GM21717 (cell line): ENCODE results near the gene CCDC57.

ENCODE experiments used
- ATAC-seq: cut with Tn5 transposase; IDR thresholded peaks from one replicate; pipeline ENCODE4 v1.9.1; 2021; ENCODE audit warnings: mild to moderate bottlenecking, moderate library complexity; ENCODE audit not compliant: unreplicated experiment

The CCDC57 gene

DNA sequence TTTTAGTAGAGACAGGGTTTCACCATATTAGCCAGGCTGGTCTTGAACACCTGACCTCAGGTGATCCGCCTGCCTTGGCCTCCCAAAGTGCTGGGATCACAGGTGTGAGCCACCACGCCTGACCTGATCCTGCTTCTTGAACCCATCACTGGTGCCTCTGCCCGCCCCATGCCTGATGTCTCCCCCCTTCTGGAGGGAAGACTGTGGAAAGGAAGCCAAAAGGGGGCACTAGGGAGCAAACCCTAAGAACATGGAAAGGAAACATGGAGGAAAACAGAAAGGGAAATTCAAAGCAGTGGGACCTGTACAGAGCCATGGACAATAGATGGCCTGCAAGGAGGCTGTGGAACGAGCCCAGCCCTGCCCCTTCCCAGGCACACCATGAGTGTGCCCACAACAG is 83.5 kb downstream of the CCDC57 start:
- no peak for ATAC-seq

DNA sequence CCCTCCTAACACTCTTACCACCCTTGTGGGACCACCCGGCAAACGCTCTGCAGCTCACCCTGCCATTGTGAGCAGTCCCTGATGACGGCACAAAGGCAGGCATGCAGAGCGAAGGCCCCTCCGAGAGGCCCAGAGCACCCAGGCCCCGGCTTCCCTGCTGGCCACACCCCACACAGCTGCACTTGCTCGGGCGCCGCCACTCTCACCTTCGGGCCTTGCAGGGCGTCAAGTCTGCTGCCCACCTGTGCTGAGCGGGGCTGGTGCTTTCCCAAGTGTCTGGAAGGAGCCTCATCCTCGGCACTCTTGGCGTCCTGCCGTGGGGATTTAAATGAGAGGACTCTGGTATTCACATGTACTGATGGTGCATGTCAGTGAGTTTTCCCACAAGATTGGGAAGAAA is 84.4 kb downstream of the CCDC57 start:
- ATAC-seq = no peak

DNA sequence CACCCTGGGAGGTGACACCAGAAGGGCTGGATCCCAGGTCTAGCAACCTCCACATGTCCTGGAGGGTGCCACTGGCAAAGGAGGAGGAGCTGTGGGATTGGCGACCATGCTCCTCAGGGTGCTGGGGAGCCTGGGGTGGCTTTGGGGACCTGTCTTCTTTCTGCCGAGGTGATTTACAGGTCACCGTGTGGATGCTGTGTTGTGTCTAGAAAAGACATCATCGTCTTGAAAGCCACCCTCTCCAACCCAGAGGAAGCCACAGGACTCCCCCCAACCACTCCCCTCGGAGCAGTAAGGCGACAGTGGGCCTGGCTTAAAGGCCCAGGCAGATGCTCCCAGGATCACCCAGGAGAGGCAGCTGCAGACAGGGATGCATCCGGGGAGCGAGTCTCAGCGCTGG is 84.9 kb downstream of the CCDC57 start:
- ATAC-seq = no peak

DNA sequence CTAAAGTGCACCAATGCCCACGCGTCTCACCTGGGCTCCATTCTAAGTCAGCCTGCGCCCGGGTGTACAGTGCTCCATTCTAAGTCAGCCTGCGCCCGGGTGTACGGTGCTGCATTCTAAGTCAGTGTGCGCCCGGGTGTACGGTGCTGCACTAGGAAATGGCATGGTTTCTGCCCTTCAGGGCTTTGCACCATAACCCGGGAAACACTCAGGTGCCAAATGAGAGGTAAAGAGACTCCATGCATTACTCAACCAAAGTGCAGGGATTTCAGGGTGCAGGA is 85.4 kb downstream of the CCDC57 start:
- no peak for ATAC-seq

DNA sequence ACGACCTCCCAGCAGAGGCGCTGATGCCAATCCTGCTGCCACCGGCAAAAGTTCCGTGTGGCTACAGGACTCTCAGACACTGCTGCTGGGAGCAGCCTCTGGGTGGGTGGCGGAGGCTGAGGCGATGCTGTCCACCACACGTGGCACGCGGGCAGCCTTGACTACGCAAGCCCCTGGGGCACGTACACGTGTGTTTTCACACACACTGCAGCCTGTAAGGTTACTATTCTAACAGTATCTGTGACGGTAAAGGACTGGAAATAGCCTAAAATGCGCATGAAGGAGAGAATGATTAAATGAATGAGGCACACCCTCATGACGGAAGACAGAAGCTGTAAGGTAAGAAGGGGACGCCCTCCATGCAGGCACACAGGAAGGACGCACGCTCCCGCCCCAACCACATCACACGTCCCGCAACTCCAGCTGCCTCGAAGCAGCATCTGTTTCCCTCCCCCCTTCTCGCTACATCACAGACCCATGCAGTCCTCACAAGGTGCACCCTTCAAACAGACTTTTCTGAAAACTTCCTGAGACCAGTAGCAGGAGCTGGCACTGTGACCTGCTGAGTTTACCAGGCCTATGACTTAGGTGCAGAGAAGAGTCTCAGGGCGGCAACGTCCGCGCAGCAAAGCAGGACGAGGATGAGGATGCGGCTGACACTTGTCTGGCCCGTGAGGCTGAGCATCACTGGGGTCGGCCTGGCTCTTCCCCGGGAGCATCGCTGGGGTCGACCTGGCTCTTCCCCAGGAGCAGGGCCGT is 85.9 kb downstream of the CCDC57 start:
- ATAC-seq = no peak

DNA sequence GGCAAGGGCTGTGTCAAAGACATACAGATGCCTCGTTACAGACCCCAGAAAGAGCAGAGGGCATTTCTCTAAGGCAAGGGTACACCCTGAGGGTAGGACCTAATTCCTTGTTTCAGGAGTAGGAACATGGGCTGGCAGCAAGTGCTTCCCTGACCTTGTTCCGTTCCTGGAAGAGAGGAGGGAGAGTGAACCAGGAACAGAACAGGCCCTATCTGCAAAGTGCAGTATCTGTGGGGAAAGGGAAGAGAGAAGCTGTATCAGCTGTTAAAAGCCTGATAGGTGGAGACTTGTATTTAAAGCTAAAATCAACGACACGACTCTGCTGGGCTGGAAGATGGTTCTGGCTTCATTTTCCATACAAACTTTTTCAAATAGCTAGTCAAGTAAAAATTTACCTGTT is 88.5 kb downstream of the CCDC57 start:
- ATAC-seq = no peak

DNA sequence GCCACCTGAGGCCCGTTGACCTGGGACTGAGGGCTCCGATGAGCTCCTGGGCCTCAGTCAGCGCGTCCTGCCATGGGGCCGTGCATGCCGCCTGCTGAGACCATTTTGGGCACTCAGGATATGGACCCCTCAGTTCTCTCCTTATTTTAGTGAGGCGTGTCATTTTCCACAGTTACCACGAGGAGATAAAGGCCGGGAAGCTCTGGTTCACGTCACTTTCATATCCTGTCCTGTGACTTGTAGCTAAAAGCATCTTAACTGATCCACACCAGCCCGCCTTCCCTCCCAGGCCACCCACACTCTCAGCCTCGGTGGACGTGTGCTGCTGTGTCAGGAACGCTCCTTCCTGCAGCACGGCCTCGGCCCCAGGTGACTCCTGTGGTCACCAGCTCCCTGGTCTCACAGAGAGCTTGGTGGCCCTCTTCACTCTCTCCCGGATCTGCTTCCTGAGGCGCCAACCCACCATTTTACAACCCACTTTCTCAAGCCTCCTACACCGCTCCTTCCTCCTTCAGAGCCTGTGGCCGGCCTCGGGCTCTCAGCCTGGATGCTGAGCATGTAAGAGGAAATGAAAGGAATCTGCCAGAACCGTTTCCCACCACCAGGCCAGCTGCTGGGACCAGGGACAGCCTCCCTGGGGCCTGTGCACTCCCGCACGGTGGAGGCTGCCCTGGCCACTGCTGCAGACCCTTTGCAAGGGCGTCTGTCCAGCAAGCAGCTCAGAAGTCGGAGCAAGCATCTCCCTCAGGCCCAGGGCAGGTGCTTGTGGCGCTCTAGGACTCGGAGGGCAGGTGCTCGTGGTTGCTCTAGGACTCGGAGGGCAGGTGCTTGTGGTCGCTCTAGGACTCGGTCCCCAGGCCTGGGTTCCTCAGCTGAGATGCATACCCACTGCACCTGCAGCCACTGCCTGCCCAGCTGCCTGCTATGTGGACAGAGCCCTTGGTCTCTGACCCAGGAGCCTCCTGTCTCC is 90.7 kb downstream of the CCDC57 start:
- ATAC-seq = no peak

DNA sequence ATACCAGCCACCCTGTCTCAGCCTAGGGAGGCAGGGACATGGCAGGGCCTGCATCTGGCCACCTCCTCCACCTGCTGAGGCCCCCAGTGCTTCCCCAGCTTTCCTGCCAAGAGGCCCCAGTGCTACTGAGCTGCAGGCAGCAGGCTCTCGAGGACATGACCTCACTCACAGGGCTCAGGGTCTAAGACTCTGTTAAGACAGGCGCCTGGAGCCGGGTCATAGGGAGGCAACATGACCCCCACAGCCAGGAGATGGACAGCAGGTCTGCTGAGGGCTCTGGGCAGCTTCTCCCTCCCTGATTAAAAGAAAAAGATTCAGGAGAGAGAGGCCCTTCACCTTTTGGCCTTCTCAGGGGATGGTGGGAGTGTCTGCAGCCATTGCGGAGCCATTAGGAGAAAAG is 91.4 kb downstream of the CCDC57 start:
- no peak for ATAC-seq

DNA sequence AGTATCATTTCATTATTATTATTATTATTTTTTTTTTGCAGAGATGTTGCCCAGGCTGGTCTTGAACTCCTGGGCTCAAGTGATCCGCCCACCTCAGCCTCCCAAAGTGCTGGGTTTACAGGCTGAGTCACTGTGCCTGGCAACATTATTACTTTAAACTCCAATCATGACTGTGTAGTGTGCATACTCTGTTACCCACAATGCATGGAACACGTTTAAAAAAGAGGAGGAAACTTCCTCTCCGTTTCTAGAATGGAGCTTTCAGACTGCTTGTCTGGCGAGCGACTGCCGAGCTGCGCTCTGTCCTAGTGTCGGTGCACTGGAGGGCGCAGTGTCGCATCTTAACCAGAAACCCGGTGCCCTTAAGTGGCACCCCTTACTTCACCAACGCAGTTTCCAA is 92.5 kb downstream of the CCDC57 start:
- ATAC-seq = no peak

DNA sequence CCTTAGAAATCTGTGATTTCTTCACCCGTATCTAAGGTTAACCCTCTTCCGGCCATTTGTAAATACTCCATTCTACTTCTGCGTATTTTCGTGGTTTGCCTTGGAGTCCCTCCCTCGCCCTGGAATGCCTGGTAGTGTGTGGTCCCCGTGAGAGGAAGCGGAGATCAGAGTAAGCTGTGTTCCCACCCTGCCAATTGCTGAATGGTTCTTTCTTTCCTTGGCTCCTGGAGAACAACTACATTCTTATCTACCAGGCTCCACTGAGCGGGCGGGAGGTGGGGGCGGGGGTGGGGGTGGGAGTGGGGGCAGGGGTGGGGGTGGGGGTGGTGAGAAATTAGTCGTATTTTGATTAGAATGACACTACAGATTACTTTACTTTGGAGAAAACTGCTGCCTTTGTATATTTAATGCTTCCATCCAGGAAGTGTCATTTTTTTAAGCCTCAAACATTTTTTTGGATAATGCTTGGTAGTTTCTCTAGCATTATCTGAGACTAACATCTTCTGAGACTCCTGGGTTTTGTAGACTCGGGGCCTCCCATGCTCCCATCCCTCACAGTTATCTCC is 93.7 kb downstream of the CCDC57 start:
- ATAC-seq = no peak

DNA sequence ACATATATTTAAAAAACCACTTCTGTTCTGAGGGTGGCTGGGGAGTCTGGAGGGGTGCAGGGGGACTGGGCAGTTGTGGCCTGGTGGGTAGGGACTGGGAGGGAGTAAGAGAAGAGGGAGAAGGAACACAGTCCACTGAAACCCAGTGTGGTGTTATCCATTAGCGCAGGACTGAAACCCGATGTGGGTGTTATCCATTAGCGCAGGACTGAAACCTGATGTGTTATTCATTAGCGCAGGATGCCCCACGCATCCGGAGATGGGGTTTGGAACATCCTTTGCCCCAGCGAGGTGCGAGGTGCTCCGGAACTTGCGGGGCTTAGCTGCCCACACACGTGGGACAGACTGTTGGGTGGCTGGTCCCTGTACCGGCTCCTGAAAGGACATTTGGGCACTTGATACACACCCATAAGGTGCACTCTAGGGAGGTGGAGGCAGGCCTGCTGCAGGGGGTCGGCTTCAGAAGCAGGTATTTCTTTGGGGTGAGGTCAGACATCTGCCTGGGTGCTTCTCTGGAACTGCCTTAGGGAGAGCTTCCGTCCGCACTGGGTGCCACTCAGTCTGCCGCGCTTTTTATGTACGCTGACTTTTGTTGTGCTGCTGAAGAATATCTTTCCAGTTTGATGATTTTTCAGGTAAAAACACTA is 94.4 kb downstream of the CCDC57 start:
- ATAC-seq = no peak

DNA sequence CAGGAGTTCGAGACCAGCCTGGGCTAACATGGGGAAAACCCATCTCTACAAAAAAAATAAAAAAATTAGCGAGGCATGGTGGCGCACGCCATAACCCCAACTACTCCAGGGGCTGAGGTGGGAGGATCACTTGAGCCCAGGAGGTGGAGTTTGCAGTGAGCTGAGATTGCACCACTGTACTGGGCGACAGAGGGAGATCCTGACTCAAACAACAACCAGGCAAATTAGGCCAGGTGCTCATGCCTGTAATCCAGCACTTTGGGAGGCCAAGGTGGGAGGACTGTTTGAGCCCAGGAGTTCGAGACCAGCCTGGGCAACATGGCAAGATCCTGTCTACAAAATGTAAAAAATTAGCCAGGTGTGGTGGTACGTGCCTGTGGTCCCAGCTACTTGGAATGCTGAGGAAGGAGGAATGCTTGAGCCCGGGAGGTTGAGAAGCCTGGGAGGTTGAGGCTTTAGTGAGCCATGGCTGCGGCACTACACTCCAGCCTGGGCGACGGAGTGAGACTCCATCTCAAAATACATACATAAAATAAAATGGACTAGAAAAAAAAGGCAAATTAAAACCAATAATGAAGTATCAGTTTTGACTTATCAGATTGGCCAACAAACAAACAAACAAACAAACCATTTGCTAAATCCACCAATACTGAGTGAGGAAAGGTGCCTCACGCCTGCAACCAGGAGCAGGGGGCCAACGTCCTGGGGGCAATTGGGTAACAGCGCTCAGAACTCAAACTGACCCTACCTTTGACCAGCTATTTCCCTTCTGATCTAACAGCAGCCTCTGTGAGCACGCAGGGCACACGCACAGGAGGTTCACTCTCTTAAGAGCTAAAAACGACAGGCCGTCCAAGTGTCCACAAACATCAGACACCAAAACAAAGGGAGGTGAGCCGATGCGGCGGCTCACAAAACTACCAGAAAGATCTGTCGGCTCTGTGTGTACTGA is 95.2 kb downstream of the CCDC57 start:
- no peak for ATAC-seq

DNA sequence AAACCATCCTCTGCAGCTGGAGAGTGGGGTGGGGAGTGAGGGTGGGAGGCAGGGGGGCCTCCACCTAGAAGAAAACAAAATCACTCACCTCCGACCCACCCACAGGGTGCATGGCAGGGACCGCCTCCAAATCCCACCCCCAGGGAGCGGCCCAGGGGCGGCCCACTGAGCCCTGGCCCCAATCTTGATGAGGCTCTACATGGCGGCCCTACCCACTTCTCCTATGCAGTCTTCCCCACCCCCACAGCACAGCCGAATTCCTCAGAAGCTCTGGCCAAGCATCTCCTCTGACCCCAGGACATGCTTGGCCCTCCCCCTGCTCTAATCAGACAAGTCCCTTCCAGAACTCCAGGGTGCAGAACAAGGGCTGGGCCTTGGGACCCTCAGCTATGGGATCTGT is 96.4 kb downstream of the CCDC57 start:
- no peak for ATAC-seq

DNA sequence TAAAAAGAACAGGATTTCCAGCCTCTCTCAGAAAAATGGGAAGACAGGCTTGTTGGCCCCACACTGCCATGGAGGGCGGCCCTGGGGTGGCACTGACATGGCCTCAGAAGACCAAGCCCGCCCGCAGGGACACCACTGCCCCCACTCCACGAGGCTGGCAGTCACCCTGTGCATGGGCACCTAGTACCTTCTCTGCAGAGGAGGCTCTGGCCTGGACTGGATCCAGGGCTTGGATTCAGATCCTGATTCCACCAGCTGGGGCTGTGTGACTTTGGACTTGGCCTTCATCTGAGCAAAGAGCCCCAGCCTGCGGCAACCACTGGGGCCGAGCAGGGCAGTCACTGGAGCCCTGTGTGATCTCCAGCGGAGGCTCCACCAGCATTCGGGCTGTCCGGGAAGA is 97.8 kb downstream of the CCDC57 start:
- ATAC-seq = no peak

DNA sequence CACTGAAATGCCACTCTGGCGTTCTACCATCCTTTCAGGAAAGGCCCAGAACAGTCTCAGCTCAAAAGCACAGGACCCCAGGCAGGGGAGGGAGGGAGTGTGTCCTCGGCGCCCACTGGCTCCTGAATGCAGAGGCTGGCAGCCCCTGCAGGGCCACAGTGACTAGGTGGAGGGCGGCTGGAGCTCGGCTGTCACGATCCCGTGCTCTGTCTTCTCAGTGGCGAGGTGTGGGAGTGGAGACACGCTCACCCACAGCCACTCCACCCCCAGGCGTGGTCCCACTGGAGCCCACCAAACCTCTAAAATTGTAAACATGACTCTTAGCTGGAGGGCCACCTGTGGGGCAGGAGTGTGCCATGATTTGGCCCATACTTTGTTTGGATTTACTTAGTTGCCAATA is 98.2 kb downstream of the CCDC57 start:
- no peak for ATAC-seq

DNA sequence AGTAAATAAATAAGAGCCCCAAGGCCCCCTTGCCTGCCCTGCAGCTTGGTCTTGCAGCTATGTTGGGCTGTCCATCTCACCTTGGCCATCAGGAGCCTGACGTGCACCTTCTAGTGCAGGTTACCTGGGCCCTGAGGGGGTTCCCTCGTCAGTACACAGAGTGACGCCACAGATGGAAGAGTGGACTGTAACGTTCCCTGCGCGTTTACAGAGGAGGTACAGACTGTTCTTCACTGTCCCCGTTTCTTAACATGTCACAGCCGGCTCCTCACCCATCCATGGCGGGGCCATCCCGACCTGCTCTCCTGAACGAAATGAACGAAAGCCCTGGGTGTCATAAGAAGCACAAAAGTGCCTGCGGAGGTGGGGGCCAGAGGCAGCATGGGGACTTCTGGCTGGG is 98.7 kb downstream of the CCDC57 start:
- ATAC-seq = no peak

DNA sequence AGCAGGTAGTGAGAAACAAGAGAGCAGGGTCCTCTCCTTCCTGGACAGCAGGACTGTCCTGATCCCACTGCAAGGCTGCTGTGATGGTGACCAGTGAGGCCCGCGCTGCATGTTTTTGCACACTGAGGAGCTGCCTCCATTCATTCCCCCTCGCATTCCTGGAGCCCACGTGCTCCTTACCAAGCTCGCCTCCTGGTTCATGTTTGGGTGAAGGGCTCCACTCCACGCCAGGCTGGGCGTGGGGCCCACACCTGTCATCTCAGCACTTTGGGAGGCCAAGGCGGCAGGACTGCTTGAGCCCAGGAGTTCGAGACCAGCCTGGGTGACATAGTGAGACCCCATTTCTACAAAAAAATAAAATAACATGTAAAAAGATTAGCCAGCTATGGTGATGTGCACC is 99.2 kb downstream of the CCDC57 start:
- no peak for ATAC-seq

DNA sequence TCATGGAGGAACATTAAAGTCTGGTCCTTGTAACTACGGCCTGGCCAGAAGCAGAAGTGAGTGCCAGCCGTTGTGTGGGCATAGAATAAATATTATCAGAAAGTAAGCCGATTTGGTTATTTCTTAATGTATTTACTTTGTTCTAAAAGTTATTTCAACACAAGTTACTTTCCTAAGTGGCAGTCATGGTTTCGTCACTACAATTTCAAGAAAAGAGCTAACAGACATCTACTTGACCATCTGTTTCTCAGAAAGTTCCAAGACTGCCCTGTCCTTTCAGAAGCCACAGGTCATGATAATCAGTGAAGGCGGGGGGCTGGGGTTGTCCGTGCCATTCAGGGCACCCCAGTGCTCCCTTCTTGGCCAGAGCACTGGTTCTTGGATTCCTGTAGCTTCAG is 99.7 kb downstream of the CCDC57 start:
- ATAC-seq = no peak

DNA sequence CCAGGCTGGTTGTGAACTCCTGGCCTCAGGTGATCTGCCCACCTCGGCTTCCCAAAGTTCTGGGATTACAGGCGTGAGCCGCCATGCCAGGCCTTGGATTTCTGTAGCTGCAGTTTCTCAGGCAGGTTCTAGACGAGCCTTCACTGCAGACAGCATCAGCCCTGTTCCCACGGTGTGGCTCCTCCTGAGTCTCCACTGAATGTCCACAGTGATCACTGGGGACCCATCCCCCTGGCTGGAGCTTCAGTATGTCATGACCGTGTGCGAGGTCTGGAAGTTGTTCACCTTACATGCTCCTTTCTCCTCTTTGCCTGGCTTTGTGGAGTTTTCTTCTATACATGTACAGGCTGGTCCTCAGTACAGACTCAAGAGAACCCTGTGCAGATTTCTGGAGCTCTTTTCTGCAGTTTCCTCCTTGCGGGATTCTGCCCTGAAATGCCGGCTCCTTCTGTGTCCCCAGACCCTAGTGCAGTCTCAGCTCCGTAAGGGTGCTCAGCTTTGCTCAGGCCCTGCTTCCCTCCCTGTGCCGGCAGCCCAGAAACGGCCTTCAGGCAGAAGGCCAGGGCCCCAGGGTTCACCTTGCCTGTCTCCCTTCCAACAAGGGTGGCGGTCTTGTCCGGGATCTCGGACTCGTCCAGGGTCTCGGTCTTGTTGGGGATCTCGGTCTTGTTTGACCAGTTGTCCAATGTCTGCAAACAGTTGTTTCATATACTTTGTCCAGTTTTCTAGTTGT is 100.3 kb downstream of the CCDC57 start:
- no peak for ATAC-seq

DNA sequence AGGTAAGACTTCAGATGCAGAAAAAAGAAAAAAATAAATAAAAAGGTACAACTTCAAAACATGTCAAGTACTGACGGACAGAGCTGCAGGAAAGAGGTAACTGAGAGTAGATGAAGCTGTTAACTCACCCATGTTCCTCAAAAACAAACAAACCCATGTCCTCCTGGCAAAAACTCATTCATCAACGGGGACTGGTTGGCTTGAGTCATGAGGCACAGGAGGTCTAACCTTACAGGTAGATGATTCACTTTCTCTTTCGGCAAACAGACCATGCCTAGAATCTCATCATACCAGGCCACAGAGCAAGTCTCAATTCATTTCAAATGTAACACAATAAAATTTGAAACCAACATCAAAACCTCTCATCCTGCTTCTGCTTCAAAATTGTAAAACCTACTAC is 102.3 kb downstream of the CCDC57 start:
- ATAC-seq = no peak
